Calu3 (cell line): ENCODE measurements around the gene OBP2B. TPM values are rescaled to one million over a fixed set of nuclear protein-coding genes. Genes with fewer than 3 reads are reported as not detected.

Experiments
- BruUV-seq: library from RNA; stranded (reverse); fragments of 400-500 nt; replicated peaks from 2 replicates; lab custom pipeline; 2021; lab: Mats Ljungman, UMichigan
- CTCF ChIA-PET: fragments of 300-600 bp; sonication (Branson Sonifier 250); formaldehyde crosslinking; loops from one replicate; lab custom pipeline; 2022; ENCODE audit warnings: antibody characterized with exemption; lab: Charles Lee
- DNase-seq: peaks from one replicate; pipeline ENCODE4 v3.0.0; 2022
- H3K27ac Mint-ChIP-seq: one replicate; pipeline ENCODE4 v1.8.0; 2022; ENCODE audit warnings: mixed read lengths; ENCODE audit not compliant: unreplicated experiment
- H3K27me3 Mint-ChIP-seq: one replicate; pipeline ENCODE4 v1.8.0; 2022; ENCODE audit warnings: mixed read lengths; ENCODE audit not compliant: unreplicated experiment
- H3K36me3 Mint-ChIP-seq: one replicate; pipeline ENCODE4 v1.8.0; 2022; ENCODE audit warnings: mild to moderate bottlenecking, moderate library complexity, mixed read lengths; ENCODE audit not compliant: insufficient read depth, unreplicated experiment
- H3K4me1 Mint-ChIP-seq: one replicate; pipeline ENCODE4 v1.8.0; 2022; ENCODE audit warnings: mild to moderate bottlenecking, low read depth, mixed read lengths; ENCODE audit not compliant: unreplicated experiment
- H3K4me3 Mint-ChIP-seq: one replicate; pipeline ENCODE4 v1.8.0; 2022; ENCODE audit warnings: mild to moderate bottlenecking, low read depth, moderate library complexity, mixed read lengths; ENCODE audit not compliant: unreplicated experiment
- H3K9me3 Mint-ChIP-seq: one replicate; pipeline ENCODE4 v1.8.0; 2022; ENCODE audit warnings: low read depth, mixed read lengths; ENCODE audit not compliant: unreplicated experiment
- CTCF ChIP-seq: fragments of 200-600 bp; IDR thresholded peaks from one replicate; pipeline ENCODE4 v1.8.0; 2022; ENCODE audit warnings: antibody characterized with exemption; ENCODE audit not compliant: unreplicated experiment
- intact Hi-C: fragments of 100-400 bp; cut with micrococcal nuclease; formaldehyde crosslinking; loops from one replicate; pipeline ENCODE4 v1.10.0; 2022; ENCODE audit not compliant: unreplicated experiment
- total RNA-seq: library from RNA; stranded (reverse); gene quantifications from 2 replicates; pipeline ENCODE4 v1.2.3, GENCODE V29; 2022

Gene OBP2B
- total RNA-seq, 1 experiment from 2014 or later = not detected

GRCh38 chr9:133242991-133243390 lies 33.9 kb upstream of the OBP2B start:
- Mint-ChIP-seq H3K27ac (no peak overlapping the region), H3K9me3 (no peaks in the 10 kb centered on the region), H3K4me3 (no peak overlapping the region), H3K36me3 (peaks cover 7% of the 10 kb centered on the region), H3K27me3 (peaks cover 3% of the 10 kb centered on the region), H3K4me1 (no peaks in the 10 kb centered on the region)
- intact Hi-C loops = no loop called here
- no peak for TF ChIP-seq CTCF
- BruUV-seq = no TSS peak
- no peak for DNase-seq
- CTCF ChIA-PET = interaction anchor here (0.7 kb wide), 1 partner anchor 91 kb away, joined by 4 read pairs; no protein-coding TSS in a partner anchor

DNA sequence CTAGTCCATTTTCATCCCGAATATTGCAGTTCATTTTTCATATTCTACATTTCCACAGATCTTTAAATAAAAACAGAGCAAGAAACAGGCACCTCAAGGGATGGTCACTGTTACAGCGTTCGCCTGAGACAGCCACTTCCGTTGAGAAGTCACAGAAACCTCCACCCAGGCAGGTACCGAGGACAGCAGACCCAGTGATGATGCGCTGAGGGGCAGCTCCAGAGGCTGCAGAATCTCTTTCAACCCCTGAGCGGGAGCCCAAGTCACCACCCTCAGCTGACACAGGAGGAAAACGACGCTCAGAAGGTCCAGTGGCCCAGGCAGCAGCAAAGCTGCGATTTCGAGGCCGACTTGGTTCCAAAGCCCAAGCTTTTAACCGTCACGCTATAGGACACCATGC lies 33.2 kb upstream of the OBP2B start:
- CTCF ChIA-PET = interaction anchor here (0.7 kb wide), 1 partner anchor 92 kb away, joined by 4 read pairs; no protein-coding TSS in a partner anchor

GRCh38 chr9:133239533-133240090 lies 30.6 kb upstream of the OBP2B start:
- H3K9me3 Mint-ChIP-seq = no peaks in the 10 kb centered on the region
- BruUV-seq = no TSS peak
- DNase-seq = no peak
- no peaks in the 10 kb centered on the region for H3K4me1 Mint-ChIP-seq
- intact Hi-C loops = loop anchor here (2.0 kb wide), 1 partner anchor 53 kb away; no protein-coding TSS in a partner anchor
- H3K27me3 Mint-ChIP-seq = peaks cover 15% of the 10 kb centered on the region
- H3K27ac Mint-ChIP-seq = no peak overlapping the region
- H3K4me3 Mint-ChIP-seq = peak overlapping the region; percentile 43
- TF ChIP-seq CTCF = no peak
- CTCF ChIA-PET = interaction anchor here (2.0 to 2.5 kb wide), 2 partner anchors 52 to 54 kb away, joined by 10 to 19 read pairs; no protein-coding TSS in a partner anchor
- H3K36me3 Mint-ChIP-seq = peaks cover 7% of the 10 kb centered on the region

More for the DNA sequence above, 33.2 kb upstream of the OBP2B start:
- Mint-ChIP-seq H3K4me1 (no peaks in the 10 kb centered on the region), H3K4me3 (no peak overlapping the region), H3K9me3 (no peaks in the 10 kb centered on the region), H3K36me3 (peaks cover 7% of the 10 kb centered on the region), H3K27me3 (peaks cover 10% of the 10 kb centered on the region), H3K27ac (no peak overlapping the region)
- intact Hi-C loops = no loop called here
- no peak for TF ChIP-seq CTCF
- no TSS peak for BruUV-seq
- DNase-seq = no peak

DNA sequence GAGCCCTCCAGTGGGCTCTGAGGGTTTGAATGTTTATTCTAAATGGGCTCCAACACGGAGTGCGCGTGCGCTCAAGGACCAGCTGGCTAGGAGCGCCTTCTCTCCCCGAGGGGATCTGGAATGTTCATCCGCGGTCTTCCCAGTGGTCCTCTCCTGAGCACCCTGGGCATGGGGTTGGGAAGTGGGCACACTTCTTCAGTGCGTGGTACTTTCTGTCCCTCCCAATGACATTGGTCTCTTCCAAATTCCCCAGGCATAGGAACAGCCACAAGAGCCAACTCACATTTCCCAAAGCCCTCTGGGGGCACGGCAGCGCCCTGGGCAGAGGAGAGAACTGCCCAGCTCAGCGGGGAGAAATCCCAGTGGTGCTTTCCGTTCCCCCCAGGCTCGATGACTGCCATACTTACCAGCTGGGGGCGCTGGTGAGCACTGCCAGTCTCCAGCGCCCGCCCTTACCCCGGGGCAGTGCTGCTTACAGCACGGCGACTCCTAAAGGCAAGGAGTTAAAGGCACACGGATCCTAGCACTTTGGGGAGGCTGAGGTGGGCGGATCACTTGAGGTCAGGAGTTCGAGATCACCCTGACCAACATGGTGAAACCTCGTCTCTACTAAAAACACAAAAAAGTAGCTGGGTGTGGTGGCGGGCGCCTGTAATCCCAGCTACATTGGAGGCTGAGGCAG lies 29.9 kb upstream of the OBP2B start:
- H3K27ac Mint-ChIP-seq = no peak overlapping the region
- peak; percentile 76 for DNase-seq
- H3K36me3 Mint-ChIP-seq = peaks cover 7% of the 10 kb centered on the region
- H3K27me3 Mint-ChIP-seq = peaks cover 15% of the 10 kb centered on the region
- no TSS peak for BruUV-seq
- no peaks in the 10 kb centered on the region for H3K9me3 Mint-ChIP-seq
- no peaks in the 10 kb centered on the region for H3K4me1 Mint-ChIP-seq
- H3K4me3 Mint-ChIP-seq = peak overlapping the region; percentile 43
- intact Hi-C loops = loop anchor here (2.0 kb wide), 1 partner anchor 52 kb away; no protein-coding TSS in a partner anchor
- peak; percentile 74 for TF ChIP-seq CTCF
- CTCF ChIA-PET = interaction anchor here (0.7 to 2.5 kb wide), 5 partner anchors 14 to 91 kb away, joined by 3 to 19 read pairs (median 5); no protein-coding TSS in a partner anchor
